ENCODE data around the gene TIMM9.
"Not testable (repeated sequence)": the region's sequence is repeated elsewhere in the genome, so short reads cannot be mapped to it uniquely, and the experiment has no call there.

TIMM9 gene

GRCh38 chr14:58427281-58428117, at the start of gene TIMM9, which contains the start of gene KIAA0586:
TSS of gene TIMM9 (minus strand) at chr14:58427531. CDS start at chr14:58411945, 15,586 bp downstream.
TSS of gene KIAA0586 (plus strand) at chr14:58427719. CDS start at chr14:58428265, 546 bp downstream.
- peak; percentile 97 for DNase-seq

DNA sequence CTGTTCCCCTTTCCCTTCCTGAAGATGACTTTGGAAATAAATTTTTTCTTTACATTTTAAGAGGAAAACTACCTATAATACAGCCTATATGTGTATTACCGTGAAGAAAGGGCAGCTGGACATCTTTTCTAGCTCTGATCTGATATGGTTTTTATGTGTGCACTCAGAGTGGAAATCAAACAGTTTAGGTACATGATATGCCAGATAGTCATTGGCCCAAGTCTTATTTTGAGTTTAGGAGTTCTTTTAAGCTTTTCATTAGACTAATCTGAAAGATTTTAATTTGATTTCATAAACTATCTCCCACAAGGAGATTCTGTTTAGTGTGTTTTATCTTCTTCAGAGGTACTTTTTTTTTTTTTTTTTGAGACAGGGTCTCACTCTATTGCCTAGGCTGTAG, 49.0 kb upstream of the TIMM9 start:
- DNase-seq, result no peak

- no peak for DNase-seq
Measured at GRCh38 chr14:58469309-58469708, 42.0 kb upstream of the TIMM9 start.

- DNase-seq, result no peak
Measured at GRCh38 chr14:58467575-58467974, 40.2 kb upstream of the TIMM9 start.

GRCh38 chr14:58466459-58466858, 39.1 kb upstream of the TIMM9 start:
- DNase-seq, result no peak

DNA sequence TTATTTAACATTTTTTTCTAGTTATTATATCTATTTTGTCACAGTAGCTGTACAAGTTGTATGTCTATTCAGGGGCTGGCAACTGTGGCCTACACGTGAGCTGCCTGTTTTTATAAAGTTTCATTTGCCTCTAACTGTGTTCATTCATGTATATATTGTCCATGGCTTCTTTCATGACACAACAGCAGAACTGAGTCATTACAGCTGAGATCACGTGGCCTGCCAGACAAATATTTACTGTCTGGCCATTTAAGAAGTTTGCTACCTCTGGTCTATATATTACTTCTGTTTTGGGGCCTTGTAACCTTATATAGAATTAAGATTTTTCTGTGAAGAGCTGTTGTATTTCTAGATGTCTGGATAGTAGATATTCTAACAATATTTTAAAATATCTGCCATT, 38.1 kb upstream of the TIMM9 start:
- DNase-seq, result no peak

- DNase-seq, result no peak
Measured at GRCh38 chr14:58464652-58465051, 37.3 kb upstream of the TIMM9 start.

DNA sequence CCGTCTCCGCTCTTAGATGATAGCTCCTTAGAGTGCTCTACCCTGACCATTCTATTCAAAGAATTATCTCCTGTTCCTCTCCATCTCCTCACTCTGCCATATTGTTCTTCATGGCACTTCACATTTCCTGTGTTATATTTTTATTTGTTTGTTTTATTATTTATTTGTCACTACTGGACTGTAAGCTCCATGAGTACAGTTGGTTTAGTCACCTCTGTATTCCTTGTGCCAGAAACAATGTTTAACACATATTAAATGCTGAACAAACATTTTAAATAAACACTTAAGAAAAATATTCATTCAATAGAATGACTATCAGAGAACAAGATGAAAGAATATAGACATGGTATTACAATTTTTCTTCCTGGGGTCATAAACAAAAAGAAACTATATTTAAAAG, 35.8 kb upstream of the TIMM9 start:
- no peak for DNase-seq

DNA sequence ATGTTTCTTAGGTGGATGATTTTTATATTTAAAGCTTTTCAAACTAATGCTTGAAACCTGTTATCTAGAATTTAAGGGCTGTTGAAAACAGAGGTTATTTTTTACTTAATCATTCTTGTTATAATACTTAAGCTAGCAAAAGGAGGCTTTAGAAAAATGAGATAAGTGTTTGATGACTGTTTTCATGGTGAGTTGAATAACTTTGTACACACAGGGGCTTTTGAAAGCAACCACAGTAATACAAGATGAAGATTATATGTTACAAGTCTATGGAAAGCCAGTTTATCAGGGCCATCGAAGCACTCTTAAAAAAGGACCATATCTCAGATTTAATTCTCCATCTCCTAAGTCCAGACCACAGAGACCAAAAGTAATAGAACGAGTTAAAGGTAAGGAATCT, 33.4 kb upstream of the TIMM9 start:
- DNase-seq, result no peak

DNA sequence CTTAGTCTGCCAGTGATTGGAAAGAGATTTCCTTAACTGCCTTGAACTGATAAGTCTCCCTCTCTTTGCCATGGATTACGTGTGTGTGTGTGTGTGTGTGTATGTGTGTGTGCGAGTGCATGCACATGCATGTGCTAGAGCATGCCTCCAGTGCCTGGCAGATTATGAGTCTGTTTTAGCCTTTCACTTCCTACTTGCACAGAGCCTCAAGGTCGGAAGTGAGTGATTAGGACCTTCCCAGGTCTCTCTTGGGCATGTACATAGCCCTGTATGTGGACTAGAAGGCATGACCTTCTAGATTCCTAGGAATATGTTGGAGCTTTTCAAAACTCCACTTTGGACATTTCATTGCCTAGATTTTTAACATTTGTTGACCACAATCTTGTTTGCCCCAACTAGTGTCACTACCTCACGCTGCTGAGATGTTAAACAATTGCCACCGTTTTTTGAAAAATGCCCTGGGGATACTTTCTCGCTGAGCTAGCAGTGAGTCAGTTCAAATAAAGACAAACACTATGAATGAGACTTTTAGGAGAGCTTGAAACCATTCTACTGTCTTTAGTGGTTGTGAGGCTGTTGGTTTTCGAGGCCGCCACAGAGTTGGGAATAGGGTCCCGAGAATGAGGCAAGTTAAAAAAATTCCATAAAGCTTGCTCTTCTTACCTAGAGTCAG, 28.4 kb upstream of the TIMM9 start:
- DNase-seq, result no peak

- no peak for DNase-seq
Measured at GRCh38 chr14:58444627-58445026, 17.3 kb upstream of the TIMM9 start.

GRCh38 chr14:58439476-58439875, 12.1 kb upstream of the TIMM9 start:
- DNase-seq, result no peak

DNA sequence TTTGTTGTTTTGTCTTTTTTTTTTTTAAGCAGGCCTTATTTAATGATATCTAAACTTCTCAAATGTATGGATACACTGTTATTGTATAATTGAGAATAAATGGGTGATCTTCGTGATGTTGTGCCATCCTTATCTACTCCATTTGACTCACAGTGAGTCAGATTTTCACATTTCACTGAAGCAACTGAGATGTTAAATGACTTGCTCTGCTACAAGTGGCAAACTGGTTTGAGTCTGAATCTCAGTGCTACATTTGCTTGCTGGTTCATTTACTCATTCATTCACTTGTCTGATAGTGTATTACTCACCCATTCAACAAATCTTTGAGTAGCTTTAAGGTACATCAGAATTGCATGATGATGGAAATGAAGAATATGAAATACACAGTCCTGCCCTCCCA, 2.8 kb upstream of the TIMM9 start:
- no peak for DNase-seq

- DNase-seq, result no peak
Measured at GRCh38 chr14:58428118-58428683, 870 bp upstream of the TIMM9 start.

DNA sequence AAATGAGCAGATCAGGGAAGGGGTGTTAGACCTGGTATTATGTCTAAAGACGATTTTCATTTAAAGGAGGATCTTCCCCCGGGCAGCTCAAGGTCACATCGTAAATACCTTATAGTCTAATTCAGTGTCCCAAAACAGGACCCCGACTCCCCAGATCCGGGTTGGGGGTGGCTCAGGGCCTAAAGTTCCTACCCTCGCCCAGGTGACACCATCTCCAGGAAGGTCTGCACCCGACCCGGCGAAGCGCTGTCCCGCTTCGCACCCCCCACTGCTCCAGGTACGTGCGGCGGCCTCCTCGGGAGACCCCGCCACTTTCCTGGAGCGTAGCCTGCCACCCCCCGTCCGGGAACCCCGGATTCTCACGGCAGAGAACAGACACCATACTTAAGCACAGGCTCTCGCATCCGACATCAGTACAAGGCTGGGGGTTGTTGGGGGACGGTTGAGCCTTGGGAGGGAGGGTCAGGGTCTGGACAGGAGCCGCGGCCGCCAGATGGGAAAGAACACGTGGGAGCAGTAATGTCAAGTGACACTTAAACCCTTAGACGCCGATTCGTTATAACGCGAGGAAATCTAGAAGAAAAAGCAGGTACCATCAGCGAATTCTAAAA, 556 bp downstream of the TIMM9 start:
- peak; percentile 55 for DNase-seq

GRCh38 chr14:58416934-58417333, 10.4 kb downstream of the TIMM9 start:
- DNase-seq, result not testable (repeated sequence)

GRCh38 chr14:58415636-58416547, 11.4 kb downstream of the TIMM9 start:
- no peak for DNase-seq

DNA sequence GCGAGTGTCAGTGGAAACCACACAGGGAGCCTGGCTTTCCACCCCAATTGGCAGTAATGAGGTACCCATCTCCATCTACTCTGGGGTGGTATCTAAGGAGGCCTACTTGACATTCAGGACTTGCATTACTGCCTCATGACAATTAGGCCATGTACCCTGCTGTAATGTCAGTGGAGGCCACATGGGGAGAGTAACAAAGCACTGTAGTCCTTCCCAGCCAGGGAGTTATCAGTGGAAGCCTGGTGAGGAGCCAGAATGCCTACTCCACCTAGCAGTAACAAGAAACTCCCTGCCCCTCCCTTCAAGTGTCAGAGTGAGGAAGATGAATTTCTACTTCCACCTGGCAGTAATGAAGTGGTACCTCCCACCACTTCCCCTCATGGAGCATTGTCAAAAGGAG, 12.5 kb downstream of the TIMM9 start:
- DNase-seq, result no peak

- no peak for DNase-seq
Measured at GRCh38 chr14:58408681-58409215, 18.6 kb downstream of the TIMM9 start.

- DNase-seq, result no peak
Measured at GRCh38 chr14:58401587-58401986, 25.7 kb downstream of the TIMM9 start.

GRCh38 chr14:58398895-58399294, 28.4 kb downstream of the TIMM9 start:
- DNase-seq, result no peak

GRCh38 chr14:58398495-58398894, 28.8 kb downstream of the TIMM9 start:
- no peak for DNase-seq

All from DMS153 (cell line).